ENCODE results near the gene RBX1.
"Not testable (repeated sequence)": the region's sequence is repeated elsewhere in the genome, so short reads cannot be mapped to it uniquely, and the experiment has no call there.

RBX1 gene

GRCh38 chr22:40965936-40966725 is 15.0 kb downstream of the RBX1 start:
- DNase-seq (ENCODE audit: low read depth, low spot score) = no peak
- no peak overlapping the region for H3K4me3 ChIP-seq (ENCODE audit: low read length)

GRCh38 chr22:40966726-40967085 is 15.5 kb downstream of the RBX1 start:
- no peak overlapping the region for H3K4me3 ChIP-seq (ENCODE audit: low read length)
- DNase-seq (ENCODE audit: low read depth, low spot score) = no peak

- no peak overlapping the region for H3K4me3 ChIP-seq (ENCODE audit: low read length)
- DNase-seq (ENCODE audit: low read depth, low spot score) = no peak
Measured at GRCh38 chr22:40967111-40967760, 16.1 kb downstream of the RBX1 start.

GRCh38 chr22:40972587-40972986 is 21.4 kb downstream of the RBX1 start:
- no peak for DNase-seq (ENCODE audit: low read depth, low spot score)
- H3K4me3 ChIP-seq (ENCODE audit: low read length) = no peak overlapping the region

GRCh38 chr22:40973144-40973543 is 22.0 kb downstream of the RBX1 start:
- DNase-seq (ENCODE audit: low read depth, low spot score) = no peak

GRCh38 chr22:40975366-40975765 is 24.2 kb downstream of the RBX1 start:
- H3K4me3 ChIP-seq (ENCODE audit: low read length) = no peak overlapping the region

More at GRCh38 chr22:40973144-40973543, 22.0 kb downstream of the RBX1 start:
- H3K4me3 ChIP-seq (ENCODE audit: low read length) = no peak overlapping the region

GRCh38 chr22:40976866-40977700 is 25.9 kb downstream of the RBX1 start:
- DNase-seq (ENCODE audit: low read depth, low spot score) = no peak
- no peak overlapping the region for H3K4me3 ChIP-seq (ENCODE audit: low read length)

More at GRCh38 chr22:40975366-40975765, 24.2 kb downstream of the RBX1 start:
- DNase-seq (ENCODE audit: low read depth, low spot score) = no peak

- DNase-seq (ENCODE audit: low read depth, low spot score) = no peak
- H3K4me3 ChIP-seq (ENCODE audit: low read length) = no peak overlapping the region
Measured at GRCh38 chr22:40979198-40979597, 28.0 kb downstream of the RBX1 start.

GRCh38 chr22:40979871-40980270 is 28.7 kb downstream of the RBX1 start:
- DNase-seq (ENCODE audit: low read depth, low spot score) = no peak
- H3K4me3 ChIP-seq (ENCODE audit: low read length) = no peak overlapping the region

- no peak for DNase-seq (ENCODE audit: low read depth, low spot score)
- no peak overlapping the region for H3K4me3 ChIP-seq (ENCODE audit: low read length)
Measured at GRCh38 chr22:40982482-40983385, 31.6 kb downstream of the RBX1 start.

GRCh38 chr22:40991298-40991697 is 40.1 kb downstream of the RBX1 start:
- DNase-seq (ENCODE audit: low read depth, low spot score) = no peak

GRCh38 chr22:40995821-40996220 is 44.6 kb downstream of the RBX1 start:
- H3K4me3 ChIP-seq (ENCODE audit: low read length) = no peak overlapping the region
- DNase-seq (ENCODE audit: low read depth, low spot score) = no peak

More at GRCh38 chr22:40991298-40991697, 40.1 kb downstream of the RBX1 start:
- H3K4me3 ChIP-seq (ENCODE audit: low read length) = no peak overlapping the region

- no peak overlapping the region for H3K4me3 ChIP-seq (ENCODE audit: low read length)
- no peak for DNase-seq (ENCODE audit: low read depth, low spot score)
Measured at GRCh38 chr22:40997520-40997919, 46.3 kb downstream of the RBX1 start.

GRCh38 chr22:41000040-41000565 is 48.9 kb downstream of the RBX1 start:
- no peak overlapping the region for H3K4me3 ChIP-seq (ENCODE audit: low read length)
- no peak for DNase-seq (ENCODE audit: low read depth, low spot score)

- no peak overlapping the region for H3K4me3 ChIP-seq (ENCODE audit: low read length)
- no peak for DNase-seq (ENCODE audit: low read depth, low spot score)
Measured at GRCh38 chr22:41000941-41001721, 50.0 kb downstream of the RBX1 start.

GRCh38 chr22:41001722-41002122 is 50.5 kb downstream of the RBX1 start:
- no peak for DNase-seq (ENCODE audit: low read depth, low spot score)
- H3K4me3 ChIP-seq (ENCODE audit: low read length) = no peak overlapping the region

GRCh38 chr22:41002386-41002785 is 51.2 kb downstream of the RBX1 start:
- DNase-seq (ENCODE audit: low read depth, low spot score); H3K4me3 ChIP-seq (ENCODE audit: low read length): not testable (repeated sequence)

- no peak for DNase-seq (ENCODE audit: low read depth, low spot score)
- H3K4me3 ChIP-seq (ENCODE audit: low read length) = no peak overlapping the region
Measured at GRCh38 chr22:41003066-41003465, 51.9 kb downstream of the RBX1 start.
